Kidney (tissue), 14 donors: ENCODE data around the gene CORO2B. TPM values are rescaled to one million over a fixed set of nuclear protein-coding genes. Genes with fewer than 3 reads are reported as not detected.
A peak's percentile ranks its signal among the peaks of the same experiment; 100 is the strongest.

Source experiments
- DNase-seq, 5 donors: peaks; one replicate each; pipeline ENCODE4 v3.0.0-alpha.2; 2013 to 2020
- FAIRE-seq: peaks from 2 replicates; lab custom pipeline; 2012; peaks lifted over from hg19 to GRCh38; lab: Jason Lieb, UNC
- H3K27ac ChIP-seq, 2 donors: one replicate each; pipeline ENCODE4 v1.7.0; 2013; ENCODE audit warnings: low read depth in 2 of 2, low read length in 2 of 2, inconsistent platforms in 1 of 2
- H3K27me3 ChIP-seq: one replicate; pipeline ENCODE4 v1.7.1; 2013; ENCODE audit warnings: low read length, inconsistent platforms; ENCODE audit not compliant: control insufficient read depth, insufficient read depth
- H3K36me3 ChIP-seq, 3 donors: one replicate each; pipeline versions ENCODE4 v1.7.0 to v1.7.1; 2013; ENCODE audit warnings: low read length in 3 of 3, control low read depth in 1 of 3, inconsistent platforms in 1 of 3; ENCODE audit not compliant: insufficient read depth in 3 of 3, control insufficient read depth in 2 of 3
- H3K4me1 ChIP-seq, 3 donors: one replicate each; pipeline versions ENCODE4 v1.7.0 to v1.7.1; 2013; ENCODE audit warnings: low read length in 3 of 3, inconsistent platforms in 1 of 3, low read depth in 1 of 3; ENCODE audit not compliant: control insufficient read depth in 2 of 3, insufficient read depth in 2 of 3
- H3K4me3 ChIP-seq, 3 donors: one replicate each; pipeline versions ENCODE4 v1.7.0 to v1.8.1; 2013; ENCODE audit warnings: low read length in 3 of 3, control low read depth in 1 of 3, inconsistent platforms in 1 of 3
- H3K9ac ChIP-seq, 3 donors: one replicate each; pipeline versions ENCODE4 v1.7.0 to v1.7.1; 2013; ENCODE audit warnings: low read length in 3 of 3, control low read depth in 1 of 3, inconsistent platforms in 1 of 3
- H3K9me3 ChIP-seq, 3 donors: one replicate each; pipeline versions ENCODE4 v1.7.0 to v1.7.1; 2013; ENCODE audit warnings: low read length in 3 of 3, control low read depth in 1 of 3, inconsistent platforms in 1 of 3; ENCODE audit not compliant: control insufficient read depth in 2 of 3, insufficient read depth in 1 of 3
- CTCF ChIP-seq: IDR thresholded peaks from 3 replicates; pipeline ENCODE4 v1.5.1; 2012; ENCODE audit warnings: mild to moderate bottlenecking, moderate library complexity, borderline replicate concordance; ENCODE audit not compliant: insufficient read depth; ENCODE audit errors: extremely low read depth
- intact Hi-C: fragments of 100-400 bp; cut with DNase I; formaldehyde crosslinking; loops from one replicate; pipeline ENCODE4 v1.11.1; 2022
- polyA plus RNA-seq: library from polyadenylated mRNA; stranded (reverse); fragments of 350-450 nt; fragmentation: Illumina TruSeq; extraction: RNeasy Lipid Tissue Mini Kit (QIAGEN cat#74804); gene quantifications from one replicate; pipeline ENCODE4 v1.2.3, GENCODE V29; 2014; ENCODE audit warnings: low read depth, low replicate concordance; ENCODE audit not compliant: insufficient read depth
- total RNA-seq: library from RNA; stranded (reverse); fragmentation: NEBNext Ultra II Directional; extraction: Animal tissue kit (Norgen Biotek cat#: 25700); gene quantifications from one replicate; pipeline ENCODE4 v1.2.1, GENCODE V29; 2021
- donor health status: control.
- donor health status: control.
- donor health status: control.
- donor health status: control.
- donor health status: control.
- donor health status: DM: yes; HTN: yes; CAD: no.
- donor health status: Normal renal cell carcinoma (clear cell type).

Gene CORO2B
- total and polyA plus RNA-seq, 2 donors from 2014 or later = 7.9 to 9.0 TPM

GRCh38 chr15:68696414-68697363 lies 117.9 kb downstream of the CORO2B start:
- H3K4me3 ChIP-seq = no peak overlapping the region
- no peaks in the 10 kb centered on the region for H3K36me3 ChIP-seq
- no peak for TF ChIP-seq CTCF
- H3K9me3 ChIP-seq = no peaks in the 10 kb centered on the region
- DNase-seq = no peak
- H3K9ac ChIP-seq = no peak overlapping the region
- no peak overlapping the region for H3K27ac ChIP-seq
- H3K27me3 ChIP-seq = no peaks in the 10 kb centered on the region
- intact Hi-C loops = no loop called here
- peaks cover 0 to 2% (median 0%) of the 10 kb centered on the region in 3 donors for H3K4me1 ChIP-seq
- no peak for FAIRE-seq

DNA sequence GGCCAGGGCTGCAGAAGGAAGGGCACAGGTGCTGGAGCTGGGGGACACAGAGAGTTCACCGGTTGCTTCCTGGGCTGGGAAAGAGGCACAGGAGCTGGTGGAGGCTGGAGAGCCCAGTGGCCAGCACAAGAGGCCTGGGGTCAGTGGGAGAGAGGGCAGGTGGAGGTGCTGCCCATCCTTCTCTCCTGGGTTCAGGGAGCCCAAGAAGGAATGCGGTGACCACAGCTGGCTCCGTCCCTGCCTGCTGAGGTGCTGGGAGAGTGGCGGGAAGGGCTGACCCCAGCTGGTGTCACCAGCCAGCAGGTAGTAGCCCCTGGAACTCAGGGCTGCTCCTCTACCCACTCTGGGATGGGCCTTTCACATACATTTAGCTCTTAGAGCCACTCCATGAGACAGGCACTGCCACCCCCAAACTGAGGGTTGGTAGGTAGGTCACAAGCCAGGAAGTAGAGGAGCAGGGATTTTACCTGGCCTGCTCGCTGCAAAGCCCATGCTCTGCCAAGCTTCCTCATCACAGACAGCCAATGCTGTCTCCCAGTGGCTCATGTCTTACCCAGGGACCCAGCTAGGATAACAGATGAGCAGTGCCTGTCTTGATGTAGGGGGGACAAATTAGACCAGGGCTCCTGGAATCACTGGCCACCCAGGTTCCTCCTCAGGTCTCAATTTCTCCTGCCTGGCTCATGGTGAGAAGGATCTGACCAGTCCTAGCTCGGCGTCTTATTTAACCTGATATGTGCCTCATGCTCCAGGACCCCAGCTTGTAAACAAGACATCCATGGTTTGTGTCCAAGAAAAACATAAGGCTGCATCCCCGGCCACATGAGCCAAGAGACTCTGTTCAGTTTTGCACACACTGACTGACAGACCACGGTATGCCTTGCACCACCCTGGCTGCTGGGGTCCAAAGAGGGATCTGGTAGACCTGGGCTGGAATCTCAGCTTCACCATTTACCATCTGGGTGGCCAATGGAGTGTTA lies 119.2 kb downstream of the CORO2B start:
- Histone ChIP-seq H3K27me3 (no peaks in the 10 kb centered on the region), H3K9ac (no peak overlapping the region), H3K27ac (no peak overlapping the region), H3K9me3 (no peaks in the 10 kb centered on the region), H3K36me3 (no peaks in the 10 kb centered on the region), H3K4me1 (peaks cover 0 to 2% (median 0%) of the 10 kb centered on the region in 3 donors), H3K4me3 (no peak overlapping the region)
- DNase-seq (peak in 1 of 5 donors; percentile 67), FAIRE-seq (no peak)
- TF ChIP-seq CTCF = no peak
- intact Hi-C loops = no loop called here

DNA sequence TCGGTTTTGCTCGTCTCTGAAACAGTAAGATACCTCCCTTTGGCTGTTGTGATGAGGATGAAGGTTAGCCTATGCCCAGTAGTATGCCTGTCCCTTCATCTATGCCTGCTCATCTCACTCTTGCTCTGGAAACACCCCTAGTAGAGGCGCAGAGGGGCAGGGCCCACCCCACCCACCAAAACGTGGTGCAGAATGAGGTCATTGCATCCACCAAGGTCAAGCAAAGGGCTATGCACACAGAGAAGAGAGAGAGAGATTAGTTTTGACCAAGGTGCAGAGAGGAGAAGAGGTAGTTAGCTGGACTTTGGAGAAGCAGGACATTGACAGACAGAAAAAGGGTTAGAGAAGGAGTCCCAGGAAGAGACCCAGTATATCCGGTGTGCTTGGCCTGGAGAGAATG lies 119.9 kb downstream of the CORO2B start:
- FAIRE-seq (no peak), DNase-seq (no peak)
- Histone ChIP-seq H3K9ac (no peak overlapping the region), H3K27me3 (no peaks in the 10 kb centered on the region), H3K4me1 (peaks cover 0 to 2% (median 0%) of the 10 kb centered on the region in 3 donors), H3K36me3 (no peaks in the 10 kb centered on the region), H3K4me3 (no peak overlapping the region), H3K9me3 (no peaks in the 10 kb centered on the region), H3K27ac (no peak overlapping the region)
- intact Hi-C loops = no loop called here
- TF ChIP-seq CTCF = no peak
